Loucy (cell line): Measurements from ENCODE around the gene LTB4R2.

ENCODE experiments used
- EZH2phosphoT487 ChIP-seq: fragments of 200-600 bp; IDR thresholded peaks from 2 replicates; pipeline ENCODE4 v1.6.1; 2018; ENCODE audit warnings: antibody characterized with exemption, mild to moderate bottlenecking, moderate library complexity, borderline replicate concordance
- TF ChIP-seq, protein P1 (sequence below): fragments of 200-600 bp; sonication (generic); conservative IDR thresholded peaks from 2 replicates; pipeline ENCODE4 v1.5.1; 2014; ENCODE audit warnings: mild to moderate bottlenecking, antibody characterized with exemption, low read length

DNA sequence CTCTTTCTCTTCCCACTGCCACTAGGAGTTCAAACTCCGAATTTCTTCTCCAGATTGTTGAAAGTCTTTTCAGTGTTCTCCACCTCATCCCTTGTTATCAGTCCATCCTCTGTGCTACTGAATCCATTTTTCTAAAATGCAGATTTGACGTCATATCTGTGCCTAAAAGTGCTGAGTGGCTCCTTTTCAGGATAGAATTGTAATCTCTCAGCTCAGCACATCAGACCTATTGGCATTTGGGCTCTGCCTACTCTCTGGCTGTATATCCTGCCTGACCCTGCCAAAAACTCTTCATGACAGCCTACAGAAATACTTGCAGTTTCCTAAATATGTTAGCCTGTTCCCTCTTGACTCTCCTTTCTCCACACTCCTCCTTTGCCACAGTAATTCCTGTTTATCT lies 37.5 kb upstream of the LTB4R2 start:
- TF ChIP-seq, protein P1, sequence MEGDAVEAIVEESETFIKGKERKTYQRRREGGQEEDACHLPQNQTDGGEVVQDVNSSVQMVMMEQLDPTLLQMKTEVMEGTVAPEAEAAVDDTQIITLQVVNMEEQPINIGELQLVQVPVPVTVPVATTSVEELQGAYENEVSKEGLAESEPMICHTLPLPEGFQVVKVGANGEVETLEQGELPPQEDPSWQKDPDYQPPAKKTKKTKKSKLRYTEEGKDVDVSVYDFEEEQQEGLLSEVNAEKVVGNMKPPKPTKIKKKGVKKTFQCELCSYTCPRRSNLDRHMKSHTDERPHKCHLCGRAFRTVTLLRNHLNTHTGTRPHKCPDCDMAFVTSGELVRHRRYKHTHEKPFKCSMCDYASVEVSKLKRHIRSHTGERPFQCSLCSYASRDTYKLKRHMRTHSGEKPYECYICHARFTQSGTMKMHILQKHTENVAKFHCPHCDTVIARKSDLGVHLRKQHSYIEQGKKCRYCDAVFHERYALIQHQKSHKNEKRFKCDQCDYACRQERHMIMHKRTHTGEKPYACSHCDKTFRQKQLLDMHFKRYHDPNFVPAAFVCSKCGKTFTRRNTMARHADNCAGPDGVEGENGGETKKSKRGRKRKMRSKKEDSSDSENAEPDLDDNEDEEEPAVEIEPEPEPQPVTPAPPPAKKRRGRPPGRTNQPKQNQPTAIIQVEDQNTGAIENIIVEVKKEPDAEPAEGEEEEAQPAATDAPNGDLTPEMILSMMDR = no peak
- no peak for TF ChIP-seq EZH2phosphoT487
